WERI-Rb-1 (cell line): ENCODE results near the gene FAM89A.
"Not testable (repeated sequence)": the region's sequence is repeated elsewhere in the genome, so short reads cannot be mapped to it uniquely, and the experiment has no call there.

ENCODE experiments used
- DNase-seq: peaks from one replicate; pipeline ENCODE4 v3.0.0-alpha.2; 2020
- H3K27ac ChIP-seq: fragments of 250-450 bp; sonication (Bioruptor Pico); 2 replicates; pipeline ENCODE4 v1.5.1; 2020; ENCODE audit warnings: mild to moderate bottlenecking, moderate library complexity
- H3K27me3 ChIP-seq: fragments of 250-450 bp; sonication (Bioruptor Pico); 2 replicates; pipeline ENCODE4 v1.5.1; 2021; ENCODE audit warnings: mild to moderate bottlenecking, low read depth, moderate library complexity; ENCODE audit not compliant: insufficient read depth, severe bottlenecking
- H3K36me3 ChIP-seq: fragments of 250-450 bp; sonication (Bioruptor Pico); 2 replicates; pipeline ENCODE4 v1.5.1; 2020; ENCODE audit warnings: mild to moderate bottlenecking, moderate library complexity
- H3K4me3 ChIP-seq: 2 replicates; pipeline ENCODE4 v1.5.1; 2011; ENCODE audit warnings: low read depth, mild to moderate bottlenecking, control low read depth, low read length
- H3K9me3 ChIP-seq: fragments of 250-450 bp; sonication (Bioruptor Pico); 2 replicates; pipeline ENCODE4 v1.5.1; 2021; ENCODE audit warnings: mild to moderate bottlenecking, moderate library complexity; ENCODE audit not compliant: severe bottlenecking
- TF ChIP-seq, protein P1 (sequence below): IDR thresholded peaks from 2 replicates; pipeline ENCODE4 v1.5.1; 2011; ENCODE audit warnings: low read depth, mild to moderate bottlenecking, control low read depth, inconsistent platforms, low read length

Gene FAM89A

DNA sequence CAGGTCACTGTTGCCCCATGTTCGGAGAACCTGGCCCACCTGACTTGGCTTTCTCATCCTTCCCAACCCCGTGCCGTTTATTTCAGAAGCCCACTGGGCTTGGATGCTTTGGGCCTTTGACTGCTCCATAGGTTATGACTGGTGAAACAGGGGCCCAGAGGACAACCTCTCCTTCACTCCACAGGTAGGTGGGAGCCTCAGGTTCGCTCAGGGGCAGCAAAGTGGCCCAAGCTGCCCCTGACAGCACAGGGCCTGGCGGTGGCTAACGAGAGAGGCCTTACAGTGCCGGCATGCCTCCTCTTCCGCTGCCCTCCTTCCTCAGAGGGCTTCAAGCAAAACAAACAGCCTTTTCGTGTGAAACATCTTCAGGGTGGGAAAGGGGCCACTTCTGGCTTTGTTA lies 16.9 kb downstream of the FAM89A start:
- no peak for DNase-seq
- no peaks in the 10 kb centered on the region for H3K9me3 ChIP-seq
- H3K36me3 ChIP-seq: peaks cover 52% of the 10 kb centered on the region
- no peak overlapping the region for H3K4me3 ChIP-seq
- TF ChIP-seq, protein P1, sequence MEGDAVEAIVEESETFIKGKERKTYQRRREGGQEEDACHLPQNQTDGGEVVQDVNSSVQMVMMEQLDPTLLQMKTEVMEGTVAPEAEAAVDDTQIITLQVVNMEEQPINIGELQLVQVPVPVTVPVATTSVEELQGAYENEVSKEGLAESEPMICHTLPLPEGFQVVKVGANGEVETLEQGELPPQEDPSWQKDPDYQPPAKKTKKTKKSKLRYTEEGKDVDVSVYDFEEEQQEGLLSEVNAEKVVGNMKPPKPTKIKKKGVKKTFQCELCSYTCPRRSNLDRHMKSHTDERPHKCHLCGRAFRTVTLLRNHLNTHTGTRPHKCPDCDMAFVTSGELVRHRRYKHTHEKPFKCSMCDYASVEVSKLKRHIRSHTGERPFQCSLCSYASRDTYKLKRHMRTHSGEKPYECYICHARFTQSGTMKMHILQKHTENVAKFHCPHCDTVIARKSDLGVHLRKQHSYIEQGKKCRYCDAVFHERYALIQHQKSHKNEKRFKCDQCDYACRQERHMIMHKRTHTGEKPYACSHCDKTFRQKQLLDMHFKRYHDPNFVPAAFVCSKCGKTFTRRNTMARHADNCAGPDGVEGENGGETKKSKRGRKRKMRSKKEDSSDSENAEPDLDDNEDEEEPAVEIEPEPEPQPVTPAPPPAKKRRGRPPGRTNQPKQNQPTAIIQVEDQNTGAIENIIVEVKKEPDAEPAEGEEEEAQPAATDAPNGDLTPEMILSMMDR: no peak
- H3K27ac ChIP-seq: no peak overlapping the region
- no peaks in the 10 kb centered on the region for H3K27me3 ChIP-seq

DNA sequence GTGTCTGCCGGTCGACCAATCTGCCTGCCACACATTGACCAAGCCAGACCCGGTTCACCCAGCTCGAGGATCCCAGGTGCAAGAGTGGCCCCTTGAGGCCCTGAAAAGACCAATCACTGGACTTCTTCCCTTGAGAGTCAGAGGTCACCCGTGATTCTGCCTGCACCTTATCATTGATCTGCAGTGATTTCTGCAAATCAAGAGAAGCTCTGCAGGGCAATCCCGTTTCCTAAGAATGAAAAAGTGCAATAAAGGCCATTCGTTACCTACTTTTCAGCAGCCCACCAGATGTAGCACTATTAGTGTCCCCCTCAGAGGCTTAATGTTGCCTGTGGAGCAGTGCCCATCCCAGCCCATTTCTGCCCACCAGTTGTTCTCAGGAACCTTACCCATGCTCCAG lies 17.5 kb downstream of the FAM89A start:
- peaks cover 53% of the 10 kb centered on the region for H3K36me3 ChIP-seq
- H3K27ac ChIP-seq, H3K4me3 ChIP-seq, H3K27me3 ChIP-seq, H3K9me3 ChIP-seq, DNase-seq: not testable (repeated sequence)

DNA sequence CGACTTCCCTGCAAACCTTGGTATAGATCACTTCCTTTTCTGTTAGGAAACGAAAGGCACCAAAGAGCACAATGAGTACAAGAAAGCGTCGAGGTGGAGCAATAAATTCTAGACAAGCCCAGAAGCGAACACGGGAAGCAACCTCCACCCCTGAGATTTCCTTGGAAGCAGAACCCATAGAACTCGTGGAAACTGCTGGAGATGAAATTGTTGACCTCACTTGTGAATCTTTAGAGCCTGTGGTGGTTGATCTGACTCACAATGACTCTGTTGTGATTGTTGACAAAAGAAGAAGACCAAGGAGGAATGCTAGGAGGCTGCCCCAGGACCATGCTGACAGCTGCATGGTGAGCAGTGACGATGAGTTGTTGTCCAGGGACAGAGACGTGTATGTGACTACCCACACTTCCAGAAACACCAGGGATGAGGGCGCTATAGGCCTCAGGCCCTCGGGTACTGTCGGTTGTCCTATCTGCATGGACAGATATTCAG lies 18.5 kb downstream of the FAM89A start:
- TF ChIP-seq, protein P1: no peak
- Histone ChIP-seq H3K9me3 (no peaks in the 10 kb centered on the region), H3K27ac (no peak overlapping the region), H3K4me3 (no peak overlapping the region), H3K36me3 (peaks cover 61% of the 10 kb centered on the region), H3K27me3 (no peaks in the 10 kb centered on the region)
- no peak for DNase-seq

DNA sequence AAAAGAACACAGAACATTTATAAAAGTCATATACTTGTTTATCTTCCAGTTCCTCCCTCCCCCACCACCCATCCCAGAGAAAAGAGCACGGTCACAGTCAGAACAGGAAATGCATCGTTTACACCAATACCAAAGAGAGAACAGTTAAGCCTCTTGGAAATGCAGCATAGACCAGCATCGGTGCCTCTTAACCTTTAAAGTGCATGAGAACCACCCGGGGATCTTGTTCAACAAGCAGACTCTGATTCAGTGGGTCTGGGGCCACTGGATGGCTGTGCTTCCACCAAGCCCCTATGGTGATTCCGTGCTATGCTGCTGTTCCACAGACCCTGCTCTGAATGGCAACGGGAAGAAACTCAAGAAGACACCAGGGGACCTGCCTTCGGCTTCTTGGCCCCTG lies 19.2 kb downstream of the FAM89A start:
- H3K36me3 ChIP-seq: peaks cover 61% of the 10 kb centered on the region
- no peak overlapping the region for H3K4me3 ChIP-seq
- no peak overlapping the region for H3K27ac ChIP-seq
- H3K27me3 ChIP-seq: no peaks in the 10 kb centered on the region
- DNase-seq: no peak
- TF ChIP-seq, protein P1: no peak
- H3K9me3 ChIP-seq: no peaks in the 10 kb centered on the region

DNA sequence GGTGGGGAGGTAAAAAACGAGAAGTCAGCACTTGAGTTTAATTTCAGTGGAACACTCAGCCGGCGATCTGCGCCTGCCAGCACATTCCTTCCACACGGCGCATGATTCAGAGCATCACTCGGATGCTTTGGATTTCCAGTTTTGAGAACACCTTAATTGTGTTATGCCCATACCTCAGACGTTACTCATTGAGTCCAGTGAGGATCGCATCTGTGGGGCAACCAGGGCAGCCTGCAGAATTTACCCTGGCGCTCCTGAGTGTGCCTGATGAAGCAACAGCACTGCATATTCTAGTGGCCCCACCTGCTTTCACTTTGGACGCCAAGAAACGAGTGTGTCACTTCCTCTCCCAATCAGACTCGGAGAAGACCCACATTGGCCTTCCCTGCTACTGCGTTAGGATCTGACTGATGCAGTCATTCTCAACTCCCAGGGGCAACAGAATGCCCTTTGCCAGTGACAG lies 19.9 kb downstream of the FAM89A start:
- H3K9me3 ChIP-seq: no peaks in the 10 kb centered on the region
- no peak overlapping the region for H3K27ac ChIP-seq
- no peaks in the 10 kb centered on the region for H3K27me3 ChIP-seq
- H3K36me3 ChIP-seq: peaks cover 63% of the 10 kb centered on the region
- TF ChIP-seq, protein P1: no peak
- no peak overlapping the region for H3K4me3 ChIP-seq
- DNase-seq: no peak

DNA sequence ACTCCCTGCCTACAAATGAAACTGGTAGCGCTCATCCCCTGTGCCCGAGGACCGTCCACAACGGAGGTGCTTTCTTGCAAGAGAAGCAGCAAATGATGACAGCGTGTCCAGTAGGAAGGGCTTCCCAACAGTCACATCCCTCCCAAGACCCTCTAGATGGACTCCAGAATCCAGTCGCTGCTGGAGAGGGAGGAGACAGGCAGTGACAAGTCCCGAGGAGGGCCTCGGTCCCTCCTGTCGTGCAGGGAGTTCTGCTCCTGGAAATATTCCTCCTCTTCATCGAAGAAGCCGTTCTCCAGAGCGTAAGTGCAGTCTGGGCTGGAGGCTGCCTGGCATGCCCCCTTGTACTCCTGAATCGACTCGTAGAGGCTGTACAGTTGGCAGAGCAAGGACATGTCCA lies 20.3 kb downstream of the FAM89A start:
- H3K36me3 ChIP-seq: peaks cover 63% of the 10 kb centered on the region
- no peaks in the 10 kb centered on the region for H3K9me3 ChIP-seq
- H3K27me3 ChIP-seq: no peaks in the 10 kb centered on the region
- TF ChIP-seq, protein P1: no peak
- H3K27ac ChIP-seq: no peak overlapping the region
- no peak for DNase-seq
- no peak overlapping the region for H3K4me3 ChIP-seq
